IPS-15b (cell line): ENCODE measurements around the gene CD44.

ENCODE experiments used
- H3K27me3 ChIP-seq: one replicate; pipeline ENCODE4 v1.6.1; 2013; ENCODE audit warnings: low read length; ENCODE audit not compliant: control insufficient read depth, insufficient read depth
- H3K36me3 ChIP-seq: one replicate; pipeline ENCODE4 v1.6.1; 2013; ENCODE audit warnings: low read length; ENCODE audit not compliant: control insufficient read depth, insufficient read depth
- H3K4me1 ChIP-seq: one replicate; pipeline ENCODE4 v1.6.1; 2013; ENCODE audit warnings: mild to moderate bottlenecking, low read length; ENCODE audit not compliant: control insufficient read depth, insufficient read depth
- H3K4me3 ChIP-seq: one replicate; pipeline ENCODE4 v1.5.1; 2013; ENCODE audit warnings: low read depth, low read length
- H3K9ac ChIP-seq: one replicate; pipeline ENCODE4 v1.6.1; 2013; ENCODE audit warnings: low read depth, mild to moderate bottlenecking, low read length
- H3K9me3 ChIP-seq: one replicate; pipeline ENCODE4 v1.6.1; 2013; ENCODE audit warnings: mild to moderate bottlenecking, low read length; ENCODE audit not compliant: control insufficient read depth, insufficient read depth

Gene CD44

GRCh38 chr11:35152575-35152974, 13.6 kb downstream of the CD44 start:
- Histone ChIP-seq H3K36me3 (no peaks in the 10 kb centered on the region), H3K4me1 (peaks cover 14% of the 10 kb centered on the region), H3K9ac (no peak overlapping the region), H3K27me3 (no peaks in the 10 kb centered on the region), H3K4me3 (no peak overlapping the region), H3K9me3 (no peaks in the 10 kb centered on the region)

GRCh38 chr11:35153280-35153679, 14.3 kb downstream of the CD44 start:
- H3K4me1 ChIP-seq, result peaks cover 14% of the 10 kb centered on the region

GRCh38 chr11:35154952-35155351, 16.0 kb downstream of the CD44 start:
- peaks cover 18% of the 10 kb centered on the region for H3K4me1 ChIP-seq
- H3K4me3 ChIP-seq, result no peak overlapping the region
- H3K9me3 ChIP-seq, result no peaks in the 10 kb centered on the region
- no peak overlapping the region for H3K9ac ChIP-seq
- no peaks in the 10 kb centered on the region for H3K36me3 ChIP-seq
- no peaks in the 10 kb centered on the region for H3K27me3 ChIP-seq

More at GRCh38 chr11:35153280-35153679, 14.3 kb downstream of the CD44 start:
- Histone ChIP-seq H3K9ac (no peak overlapping the region), H3K9me3 (no peaks in the 10 kb centered on the region), H3K27me3 (no peaks in the 10 kb centered on the region), H3K36me3 (no peaks in the 10 kb centered on the region), H3K4me3 (no peak overlapping the region)

- Histone ChIP-seq H3K9ac (no peak overlapping the region), H3K4me1 (peaks cover 18% of the 10 kb centered on the region), H3K36me3 (no peaks in the 10 kb centered on the region), H3K27me3 (no peaks in the 10 kb centered on the region), H3K4me3 (no peak overlapping the region), H3K9me3 (no peaks in the 10 kb centered on the region)
These were observed 16.7 kb downstream of the CD44 start for GRCh38 chr11:35155677-35156076.

- Histone ChIP-seq H3K9ac (no peak overlapping the region), H3K36me3 (no peaks in the 10 kb centered on the region), H3K4me1 (peaks cover 4% of the 10 kb centered on the region), H3K27me3 (no peaks in the 10 kb centered on the region), H3K9me3 (no peaks in the 10 kb centered on the region), H3K4me3 (no peak overlapping the region)
These were observed 19.1 kb downstream of the CD44 start for GRCh38 chr11:35157814-35158700.

GRCh38 chr11:35158701-35159510, 19.9 kb downstream of the CD44 start:
- Histone ChIP-seq H3K9ac (no peak overlapping the region), H3K9me3 (no peaks in the 10 kb centered on the region), H3K27me3 (no peaks in the 10 kb centered on the region), H3K36me3 (no peaks in the 10 kb centered on the region), H3K4me1 (peaks cover 9% of the 10 kb centered on the region), H3K4me3 (no peak overlapping the region)

- no peaks in the 10 kb centered on the region for H3K27me3 ChIP-seq
- H3K4me3 ChIP-seq, result no peak overlapping the region
- no peak overlapping the region for H3K9ac ChIP-seq
- peaks cover 9% of the 10 kb centered on the region for H3K4me1 ChIP-seq
- H3K36me3 ChIP-seq, result no peaks in the 10 kb centered on the region
- no peaks in the 10 kb centered on the region for H3K9me3 ChIP-seq
These were observed 21.4 kb downstream of the CD44 start for GRCh38 chr11:35160246-35160824.

- H3K9ac ChIP-seq, result no peak overlapping the region
- peaks cover 9% of the 10 kb centered on the region for H3K4me1 ChIP-seq
These were observed 22.1 kb downstream of the CD44 start for GRCh38 chr11:35160902-35161597.

GRCh38 chr11:35162745-35163144, 23.8 kb downstream of the CD44 start:
- Histone ChIP-seq H3K27me3 (no peaks in the 10 kb centered on the region), H3K9ac (no peak overlapping the region), H3K4me1 (peaks cover 9% of the 10 kb centered on the region), H3K9me3 (no peaks in the 10 kb centered on the region), H3K36me3 (no peaks in the 10 kb centered on the region), H3K4me3 (no peak overlapping the region)

More at GRCh38 chr11:35160902-35161597, 22.1 kb downstream of the CD44 start:
- Histone ChIP-seq H3K9me3 (no peaks in the 10 kb centered on the region), H3K4me3 (no peak overlapping the region), H3K27me3 (no peaks in the 10 kb centered on the region), H3K36me3 (no peaks in the 10 kb centered on the region)

- no peaks in the 10 kb centered on the region for H3K36me3 ChIP-seq
- H3K27me3 ChIP-seq, result no peaks in the 10 kb centered on the region
- no peak overlapping the region for H3K4me3 ChIP-seq
- H3K9ac ChIP-seq, result no peak overlapping the region
- peaks cover 9% of the 10 kb centered on the region for H3K4me1 ChIP-seq
- no peaks in the 10 kb centered on the region for H3K9me3 ChIP-seq
These were observed 24.2 kb downstream of the CD44 start for GRCh38 chr11:35163209-35163608.
